GM12864 (cell line): Measurements from ENCODE around the gene CFAP74.
"Not testable (repeated sequence)": the region's sequence is repeated elsewhere in the genome, so short reads cannot be mapped to it uniquely, and the experiment has no call there.

Source experiments
- DNase-seq: peaks from one replicate; pipeline ENCODE4 v3.0.0-alpha.2; 2011; ENCODE audit warnings: low read depth
- H3K4me3 ChIP-seq: 2 replicates; pipeline ENCODE4 v1.5.1; 2011; ENCODE audit warnings: mild to moderate bottlenecking, low read depth, low read length, control low read depth
- CTCF ChIP-seq: IDR thresholded peaks from 2 replicates; pipeline ENCODE4 v1.5.1; 2011; ENCODE audit warnings: low read depth, mild to moderate bottlenecking, moderate library complexity, low read length, control low read depth, inconsistent platforms; ENCODE audit errors: missing control alignments

Gene CFAP74

GRCh38 chr1:1938276-1938573 lies 65.4 kb downstream of the CFAP74 start:
- no peak for DNase-seq
- H3K4me3 ChIP-seq: no peak overlapping the region
- TF ChIP-seq CTCF: no peak

- H3K4me3 ChIP-seq: no peak overlapping the region
- TF ChIP-seq CTCF: no peak
- no peak for DNase-seq
These were observed 65.9 kb downstream of the CFAP74 start for GRCh38 chr1:1937549-1938275.

GRCh38 chr1:1937061-1937460 lies 66.5 kb downstream of the CFAP74 start:
- no peak for TF ChIP-seq CTCF
- no peak overlapping the region for H3K4me3 ChIP-seq
- no peak for DNase-seq

GRCh38 chr1:1934848-1935247 lies 68.7 kb downstream of the CFAP74 start:
- DNase-seq, H3K4me3 ChIP-seq: not testable (repeated sequence)

GRCh38 chr1:1929639-1930545 lies 73.7 kb downstream of the CFAP74 start:
- no peak for TF ChIP-seq CTCF
- no peak overlapping the region for H3K4me3 ChIP-seq
- DNase-seq: no peak

GRCh38 chr1:1929102-1929638 lies 74.4 kb downstream of the CFAP74 start:
- DNase-seq: no peak
- no peak overlapping the region for H3K4me3 ChIP-seq
- no peak for TF ChIP-seq CTCF

- no peak for DNase-seq
- H3K4me3 ChIP-seq: no peak overlapping the region
- TF ChIP-seq CTCF: no peak
These were observed 75.1 kb downstream of the CFAP74 start for GRCh38 chr1:1928231-1929101.
